Inflammatory macrophage treated with lipopolysaccharide for 4 hours (primary cell): ENCODE measurements around the gene CMTM6.
"Not testable (repeated sequence)": the region's sequence is repeated elsewhere in the genome, so short reads cannot be mapped to it uniquely, and the experiment has no call there.

Experiments
- DNase-seq: peaks from one replicate; pipeline ENCODE4 v3.0.0-alpha.2; 2020

Gene CMTM6

DNA sequence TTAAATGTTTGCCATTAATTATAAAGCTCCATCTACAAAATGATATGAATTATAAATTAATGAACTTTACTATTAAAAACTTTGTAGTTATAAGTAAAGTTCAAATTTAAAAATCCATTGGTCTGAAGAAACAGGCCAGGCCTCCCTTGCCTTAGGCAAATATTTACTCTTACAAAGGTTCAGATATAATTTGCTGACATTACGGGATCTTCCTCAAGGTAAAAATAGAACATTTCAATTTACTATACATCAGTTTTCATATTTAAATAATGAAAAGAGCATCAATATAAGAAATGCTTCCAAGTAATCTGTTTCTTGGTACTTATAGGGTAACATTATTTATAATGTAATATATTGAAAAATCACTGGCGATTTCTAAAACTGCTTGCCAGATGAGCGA, 3.7 kb downstream of the CMTM6 start:
- no peak for DNase-seq

DNA sequence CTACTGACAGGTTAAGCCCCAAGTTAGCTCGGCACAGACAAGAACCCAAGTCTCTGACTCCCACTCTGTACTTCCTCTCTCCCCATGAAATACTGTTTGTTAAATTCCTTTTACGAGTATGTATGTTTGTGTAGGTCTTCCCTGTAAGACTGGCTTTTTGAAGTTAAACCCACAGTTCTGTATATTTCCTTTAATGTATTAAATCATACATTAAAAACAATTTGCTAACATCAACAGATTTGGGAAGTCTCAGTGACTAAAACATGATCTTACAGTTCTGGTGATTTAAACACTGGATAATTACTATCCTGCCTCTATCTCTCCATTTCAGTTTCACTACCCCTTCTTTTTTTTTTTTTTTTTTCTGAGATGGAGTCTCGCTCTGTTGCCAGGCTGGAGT, 4.4 kb downstream of the CMTM6 start:
- DNase-seq: peak; percentile 76

DNA sequence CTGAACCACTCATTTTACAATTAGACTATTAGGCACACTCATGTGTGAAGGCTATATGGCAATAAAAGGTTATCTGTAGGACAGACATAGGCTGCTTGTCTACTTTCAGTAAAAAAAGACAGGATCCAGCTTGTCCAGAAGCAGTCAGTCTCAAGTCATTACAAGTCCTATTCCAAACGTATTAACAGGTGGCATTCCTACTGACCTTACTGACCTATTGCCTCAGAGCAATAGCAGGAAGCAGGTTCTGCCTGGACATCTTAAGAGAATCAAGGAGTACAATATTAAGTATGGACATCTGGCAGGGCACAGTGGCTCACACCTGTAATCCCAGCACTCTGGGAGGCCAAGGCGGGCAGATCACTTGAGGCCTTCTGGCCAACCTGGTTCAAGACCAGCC, 7.0 kb downstream of the CMTM6 start:
- no peak for DNase-seq

DNA sequence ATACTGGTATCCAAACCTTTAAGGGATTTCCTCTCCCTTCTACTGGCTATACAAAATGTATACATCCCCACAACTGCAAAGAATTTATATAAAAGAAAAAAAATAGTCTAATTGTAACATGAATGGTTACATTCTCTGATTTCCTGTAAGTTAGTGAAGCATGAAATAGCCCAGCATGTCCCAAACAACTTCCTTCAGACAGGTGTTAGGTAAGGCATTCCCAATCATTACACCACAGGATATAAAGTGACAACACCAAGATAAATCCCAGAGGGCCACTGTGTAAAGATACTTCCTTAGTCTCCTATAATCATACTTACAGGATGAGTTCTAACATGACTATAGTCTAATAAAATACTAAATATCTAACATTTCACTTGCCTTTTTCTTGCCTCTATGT, 7.6 kb downstream of the CMTM6 start:
- no peak for DNase-seq

DNA sequence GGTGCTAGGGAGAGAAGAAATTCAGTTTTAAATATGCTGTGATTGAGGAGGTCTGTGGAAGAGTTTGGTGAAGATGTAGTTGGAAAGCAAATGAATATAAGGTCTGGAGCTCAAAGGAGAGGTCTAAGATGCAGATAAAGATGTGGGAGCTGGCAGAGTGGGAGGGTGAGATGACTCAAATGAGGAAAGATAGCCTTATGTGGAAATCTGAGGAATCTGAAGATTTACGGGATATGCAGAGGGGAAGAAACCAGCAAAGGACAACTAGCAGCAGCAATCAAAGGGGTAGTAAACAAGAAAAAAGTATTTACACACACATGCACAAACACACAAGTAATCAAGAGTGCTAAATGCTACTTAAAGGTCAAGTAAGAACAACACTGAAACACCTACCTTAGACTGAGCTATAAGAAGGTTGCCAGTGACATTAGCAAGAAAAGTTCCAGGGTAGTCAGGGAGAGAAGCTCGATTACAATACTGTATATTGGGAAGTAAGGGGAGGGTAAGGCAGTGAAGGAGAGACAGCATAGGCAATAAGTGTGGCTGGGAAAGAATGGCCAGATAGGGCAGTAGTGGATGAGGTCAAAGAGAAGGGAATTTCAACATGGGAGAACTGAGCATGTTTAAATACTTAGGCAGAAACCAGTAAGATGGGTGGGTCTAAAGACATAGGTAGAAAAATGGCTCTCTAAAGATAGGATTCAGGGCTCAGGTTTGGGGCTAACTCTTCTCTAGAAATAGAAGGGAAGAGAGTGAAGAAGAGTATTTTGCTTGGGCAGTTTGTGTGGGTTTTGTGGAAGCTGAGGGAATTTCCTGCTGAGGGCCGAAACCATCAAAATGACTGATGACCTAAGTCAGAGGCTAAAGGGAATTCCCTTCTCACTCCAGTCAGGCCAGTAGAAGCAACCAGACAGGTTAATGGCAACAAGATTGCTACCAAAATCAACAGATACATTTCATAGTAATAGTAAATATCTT, 8.9 kb downstream of the CMTM6 start:
- DNase-seq: peak; percentile 90

DNA sequence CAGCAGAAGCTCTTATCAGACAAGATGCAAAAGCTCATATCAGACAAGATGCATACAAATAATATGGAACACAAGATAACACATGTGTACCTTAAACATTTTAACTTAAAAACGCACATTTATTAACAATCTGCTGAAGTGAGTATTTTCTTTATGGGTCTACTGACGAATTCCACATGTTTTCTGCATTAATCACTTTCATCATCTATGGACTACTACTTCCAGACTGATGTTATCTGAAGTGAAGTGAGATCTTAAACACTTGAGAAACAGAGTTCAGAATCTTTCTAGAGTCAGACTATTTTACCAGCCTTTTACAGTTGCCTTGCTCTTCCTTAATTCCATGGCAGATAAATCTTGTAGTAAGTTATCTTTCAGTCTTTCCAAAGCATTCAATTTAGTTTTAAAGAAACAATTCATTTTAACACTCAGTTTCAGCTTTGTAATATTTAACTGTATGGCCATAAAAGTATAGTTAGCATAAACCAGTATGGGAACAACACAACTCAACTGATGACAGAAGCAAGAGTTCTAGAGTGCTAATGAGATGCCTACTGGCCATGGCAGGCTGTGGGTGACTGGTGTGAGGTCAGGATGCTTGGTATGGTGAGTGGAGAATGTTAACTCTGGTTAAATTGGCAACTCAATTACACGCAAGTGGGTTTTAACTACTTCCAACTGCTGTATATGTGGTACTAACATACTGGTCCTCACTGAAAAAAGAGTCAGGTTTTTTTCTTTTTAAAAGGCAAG, 9.8 kb downstream of the CMTM6 start:
- no peak for DNase-seq

DNA sequence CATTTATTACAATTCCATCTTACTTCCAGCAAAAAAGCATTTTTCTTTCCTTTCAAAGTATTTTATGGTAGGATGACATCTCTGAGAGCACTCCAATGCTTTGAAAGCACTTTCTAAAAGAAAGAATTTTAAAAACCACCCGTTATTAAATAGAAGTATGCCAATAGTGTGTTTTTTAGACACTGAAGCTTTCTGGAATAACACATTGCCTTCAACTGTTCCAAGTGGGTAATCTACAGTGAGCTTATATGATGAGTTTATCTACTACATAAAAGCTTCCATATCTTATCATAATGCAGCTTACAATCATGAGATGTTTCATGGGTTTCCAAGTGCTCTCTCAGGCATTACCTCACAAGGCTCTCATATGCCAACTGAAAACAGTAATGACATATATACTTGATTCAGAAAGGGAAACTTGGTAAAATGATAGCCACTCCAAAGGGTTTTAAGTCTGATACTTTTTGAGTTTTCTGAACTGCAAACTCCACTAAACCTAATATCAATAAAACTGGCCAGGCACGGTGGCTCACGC, 14.1 kb downstream of the CMTM6 start:
- DNase-seq: no peak

DNA sequence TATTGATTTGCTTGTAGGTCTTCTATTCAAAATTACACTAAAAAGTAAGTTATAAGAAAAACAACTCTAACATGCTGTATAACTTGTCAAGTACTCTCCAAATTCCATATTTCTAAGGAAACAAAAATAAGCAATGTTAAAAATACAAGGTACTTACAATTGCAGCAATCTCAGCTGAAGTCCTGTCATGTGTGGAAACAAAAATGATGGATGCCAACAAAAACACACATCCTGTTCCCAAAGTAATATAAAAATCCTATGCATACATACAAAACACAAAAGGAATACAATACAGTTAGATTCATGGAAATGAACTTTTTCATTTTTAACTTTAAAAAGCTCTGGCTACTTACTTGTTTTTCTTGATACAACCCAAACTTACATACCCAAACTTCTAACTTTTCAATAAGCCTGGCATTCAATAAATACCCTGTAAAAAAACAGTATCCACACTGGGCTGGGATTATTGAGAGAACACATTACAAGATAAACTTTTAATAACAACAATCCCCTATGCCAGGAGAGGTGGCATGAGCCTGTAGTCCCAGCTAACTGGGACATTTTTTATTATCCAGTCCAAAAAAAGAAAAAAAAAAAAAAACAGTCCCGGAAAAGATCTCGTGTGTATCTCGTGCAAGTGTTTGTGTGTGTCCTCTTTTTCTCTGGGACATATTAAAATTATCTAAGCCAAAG, 14.7 kb downstream of the CMTM6 start:
- no peak for DNase-seq

DNA sequence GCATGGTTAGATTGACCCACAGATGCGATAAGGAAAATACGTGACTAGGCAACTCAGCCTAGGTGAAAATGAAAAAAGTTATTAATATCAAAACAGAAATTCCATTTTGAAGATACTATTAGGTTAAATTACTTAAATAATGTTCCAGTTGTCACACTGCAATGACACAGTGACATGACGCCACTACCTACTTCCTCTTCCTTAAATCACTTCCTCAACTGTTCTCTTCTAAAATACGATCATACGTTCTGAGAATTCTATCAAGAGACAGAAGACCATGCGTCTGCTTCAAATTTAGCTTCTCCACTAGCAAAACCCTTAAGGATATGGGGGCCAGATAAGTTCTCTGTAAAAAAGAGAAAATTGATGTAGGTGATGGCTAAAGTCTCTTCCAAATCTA, 18.2 kb downstream of the CMTM6 start:
- peak; percentile 95 for DNase-seq

DNA sequence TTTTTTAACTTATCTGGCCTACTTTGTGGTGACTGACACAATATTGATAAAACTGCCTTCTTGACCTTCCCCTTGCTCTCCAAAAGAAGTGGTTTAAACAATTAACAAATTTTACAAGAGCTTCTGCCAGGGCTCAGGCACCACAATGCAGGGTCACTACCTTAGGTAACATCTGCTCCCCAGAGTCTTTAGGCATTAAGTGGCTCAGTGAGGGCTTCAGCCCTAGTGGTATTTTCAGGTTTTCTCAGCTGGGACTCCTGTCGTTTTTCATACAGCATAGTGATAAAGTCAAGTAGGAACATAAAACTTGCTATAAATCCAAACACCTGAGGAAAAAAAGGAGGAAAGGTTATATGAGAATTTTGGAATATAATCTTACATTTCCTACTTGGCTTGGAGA, 18.9 kb downstream of the CMTM6 start:
- DNase-seq: no peak

DNA sequence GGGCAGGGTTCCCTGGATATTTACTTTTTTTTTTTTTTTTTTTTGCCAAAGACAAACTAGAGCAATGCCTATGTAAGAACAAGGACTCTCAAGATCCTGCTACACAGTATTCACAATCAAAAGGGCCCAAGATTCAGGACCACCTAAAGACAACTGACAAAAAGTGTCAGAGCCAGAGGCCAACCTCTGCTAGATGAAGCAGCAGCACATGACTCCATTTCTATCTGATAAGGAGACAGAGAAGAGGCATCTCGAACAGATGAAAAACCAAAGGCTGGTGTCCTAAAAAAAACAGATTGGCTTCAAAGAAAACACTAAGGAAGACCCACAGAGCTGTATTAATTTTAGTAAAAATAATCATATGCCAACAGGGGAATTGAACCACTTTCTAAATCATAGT, 20.0 kb downstream of the CMTM6 start:
- no peak for DNase-seq

DNA sequence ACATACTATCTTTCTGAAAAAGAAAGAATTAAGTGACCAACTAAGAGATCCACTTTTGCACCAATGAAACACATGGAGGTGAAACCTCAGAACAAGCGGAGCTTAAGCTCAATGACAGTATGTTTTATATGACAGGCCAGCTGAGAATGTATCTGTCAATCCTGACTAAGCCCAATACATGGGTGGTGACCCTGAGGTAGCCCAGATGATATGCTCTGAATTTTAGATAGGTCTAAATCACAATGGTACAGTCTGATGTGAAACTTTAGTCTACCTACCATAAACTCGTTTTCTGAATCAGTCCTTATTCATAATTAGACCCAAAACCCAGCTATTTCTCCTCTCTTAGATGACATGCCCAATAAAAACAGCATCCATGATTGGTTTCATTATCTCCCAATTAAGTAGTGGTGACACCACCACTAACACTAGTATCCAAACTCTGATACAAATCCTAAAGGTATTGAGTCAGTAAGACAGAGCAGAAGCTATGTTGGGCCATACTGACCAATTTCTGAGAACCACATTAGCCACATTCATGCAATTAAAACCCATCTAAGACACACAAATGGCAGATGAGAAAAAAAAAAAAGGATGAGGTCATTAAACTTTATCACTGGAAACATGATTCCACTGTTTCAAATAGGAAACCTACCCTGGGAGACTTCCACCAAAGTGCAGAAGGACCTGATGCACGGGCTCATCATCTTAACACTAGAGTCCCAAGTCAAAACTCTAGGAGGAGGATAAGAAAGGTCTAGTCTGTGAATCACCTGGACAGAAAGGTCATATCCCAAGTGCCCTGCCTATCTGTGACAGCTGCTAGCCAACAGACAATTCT, 20.6 kb downstream of the CMTM6 start:
- peak; percentile 32 for DNase-seq

DNA sequence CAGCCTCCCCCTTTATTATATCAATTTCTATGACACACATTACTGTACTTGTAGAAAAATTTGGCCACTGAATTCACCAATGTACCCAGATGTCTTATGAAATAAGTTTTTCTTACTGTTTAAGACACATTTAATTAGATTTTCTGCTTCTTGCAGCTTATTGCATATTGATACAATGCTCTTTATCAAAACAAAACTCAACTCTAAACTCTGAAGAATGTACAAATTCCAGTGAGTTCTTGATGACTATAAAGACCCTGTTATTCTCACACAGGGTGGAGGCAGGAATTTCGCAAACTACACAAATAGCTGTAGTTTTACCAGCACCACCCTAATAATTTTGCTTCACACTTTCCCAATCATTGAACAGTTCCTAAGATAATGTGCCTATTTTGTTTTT, 22.0 kb downstream of the CMTM6 start:
- no peak for DNase-seq

DNA sequence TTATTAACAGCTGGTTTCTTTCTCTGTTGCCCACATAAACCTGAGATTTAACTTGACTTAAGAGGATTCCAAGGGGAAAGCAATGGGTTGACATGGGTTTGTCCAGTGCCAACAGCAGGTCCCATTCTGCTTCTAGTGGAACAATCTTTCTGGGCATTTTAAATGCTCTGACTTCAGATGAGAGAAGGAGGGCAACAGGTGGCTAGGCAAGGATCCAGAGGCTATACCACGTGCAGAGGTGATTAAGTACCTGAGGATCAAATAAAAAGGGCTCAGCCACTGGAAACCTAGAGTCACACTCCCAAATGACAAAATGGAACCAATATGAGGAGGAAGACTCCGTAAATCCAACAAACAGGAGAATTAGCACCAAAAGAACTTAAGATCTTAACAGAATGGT, 28.5 kb downstream of the CMTM6 start:
- no peak for DNase-seq

DNA sequence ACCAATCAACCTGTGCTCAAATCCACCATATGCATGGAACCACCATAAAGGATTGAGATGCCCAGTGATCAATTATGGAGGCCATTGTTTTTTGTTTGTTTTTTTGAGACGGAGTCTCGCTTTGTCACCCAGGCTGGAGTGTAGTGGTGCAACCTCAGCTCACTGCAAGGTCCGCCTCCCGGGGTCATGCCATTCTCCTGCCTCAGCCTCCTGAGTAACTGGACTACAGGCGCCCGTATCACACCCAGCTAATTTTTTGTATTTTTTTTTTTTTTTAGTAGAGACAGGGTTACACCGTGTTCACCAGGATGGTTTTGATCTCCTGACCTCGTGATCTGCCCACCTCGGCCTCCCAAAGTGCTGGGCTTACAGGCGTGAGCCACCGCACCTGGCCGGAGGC, 30.5 kb downstream of the CMTM6 start:
- not testable (repeated sequence) for DNase-seq

DNA sequence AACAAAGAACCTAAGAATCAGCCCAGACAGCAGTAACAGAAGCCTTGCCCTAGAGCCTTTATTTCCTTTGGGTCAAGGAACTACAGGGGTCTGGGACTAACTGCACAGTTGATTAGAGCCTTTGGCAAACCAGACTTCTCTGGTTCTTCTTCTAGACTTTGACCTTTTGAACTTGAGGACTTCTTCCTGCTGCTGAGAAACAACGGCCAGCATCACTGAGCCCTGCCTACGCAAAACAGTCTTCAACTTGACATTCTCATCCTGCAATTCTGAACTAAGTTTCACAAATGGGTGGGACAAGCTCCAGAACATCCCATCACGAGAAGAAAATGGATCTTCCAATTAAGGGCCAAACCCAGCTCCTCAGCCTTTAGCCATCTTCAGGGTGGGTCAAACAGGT, 31.4 kb downstream of the CMTM6 start:
- DNase-seq: peak; percentile 74

DNA sequence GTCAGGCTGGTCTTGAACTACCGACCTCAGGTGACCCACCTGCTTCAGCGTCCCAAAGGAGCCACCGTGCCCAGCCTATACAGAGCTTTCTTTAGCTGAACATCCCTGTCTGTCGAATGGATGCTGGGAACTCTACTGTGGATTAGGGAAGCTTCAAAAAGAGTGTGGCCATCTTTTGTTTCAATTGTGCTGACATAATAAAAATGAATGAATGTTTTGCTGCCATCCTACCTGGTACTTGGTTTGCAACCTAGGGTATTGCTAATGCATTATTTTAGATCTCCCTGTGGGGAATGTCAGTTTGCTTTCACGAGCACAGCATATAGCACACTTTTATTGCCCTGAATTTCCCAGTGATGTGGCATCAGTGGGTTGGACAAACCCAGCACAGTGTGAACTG, 32.3 kb downstream of the CMTM6 start:
- DNase-seq: no peak

DNA sequence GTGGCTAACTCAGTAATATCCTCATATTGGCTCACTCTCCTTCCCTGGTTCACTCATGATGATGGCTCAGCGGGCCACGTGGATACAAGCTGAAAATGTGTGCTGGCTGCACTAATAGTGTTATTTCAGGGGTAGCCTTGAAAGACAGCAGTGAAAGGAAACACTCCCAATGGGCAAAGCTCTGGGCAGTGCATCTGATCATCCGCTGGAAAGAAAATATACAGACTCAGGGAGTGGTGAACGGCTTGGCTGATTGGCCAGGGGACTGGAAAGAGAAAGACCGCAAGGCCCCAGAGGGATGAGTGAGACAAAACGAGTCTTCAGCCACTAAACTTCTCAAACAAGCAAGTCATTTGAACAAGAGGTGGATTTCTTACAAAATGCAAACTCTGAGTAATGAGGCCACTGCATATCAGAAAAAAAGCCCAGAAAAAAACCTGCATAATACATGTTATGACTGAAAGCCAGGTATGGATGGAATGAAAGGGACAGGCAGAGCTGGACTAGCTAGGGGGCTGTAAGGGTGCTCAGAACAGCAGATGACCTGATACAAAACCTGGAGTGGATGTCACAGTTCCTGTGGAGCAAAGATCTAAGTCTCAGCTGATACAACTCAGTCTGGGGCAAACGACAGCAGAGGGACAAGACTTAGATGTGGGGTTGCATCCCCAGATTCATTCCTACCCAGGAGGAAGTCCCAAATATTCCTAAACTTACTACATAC, 33.3 kb downstream of the CMTM6 start:
- DNase-seq: no peak

DNA sequence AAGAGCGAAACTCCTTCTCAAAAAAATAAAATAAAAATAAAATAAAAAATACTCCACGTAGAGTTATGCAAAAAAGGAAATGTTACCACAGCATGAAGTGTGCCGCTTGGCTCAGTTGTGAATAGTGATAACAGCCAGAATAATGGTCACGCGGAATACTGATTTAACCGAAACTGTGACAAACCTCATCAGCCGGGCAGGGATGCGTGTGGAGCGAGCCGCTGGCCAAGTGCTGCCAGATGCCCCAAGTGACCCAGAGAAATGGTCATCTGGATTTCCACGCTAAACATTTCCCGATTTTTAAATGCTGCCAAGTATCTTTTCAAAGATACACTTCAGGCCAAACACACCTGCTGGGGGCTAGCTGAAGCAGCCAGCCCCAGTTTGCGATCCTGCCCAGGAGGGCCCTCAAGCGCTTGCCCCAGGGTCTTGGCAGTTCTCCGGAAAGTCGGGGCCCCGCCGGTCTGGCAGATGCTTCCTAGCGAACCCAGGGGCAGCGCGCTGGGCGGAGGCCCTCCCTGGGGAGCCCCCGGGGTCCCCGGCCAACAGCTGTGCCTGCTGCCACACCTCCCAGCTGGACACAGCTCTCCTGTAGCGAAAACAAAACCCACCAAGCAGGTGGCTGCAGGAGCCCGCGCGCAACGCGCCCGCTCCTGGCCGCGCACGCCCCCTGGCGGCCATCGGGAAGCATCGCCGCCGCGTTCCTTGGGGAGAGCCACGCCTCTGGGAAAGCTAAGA, 35.1 kb downstream of the CMTM6 start:
- peak; percentile 52 for DNase-seq

DNA sequence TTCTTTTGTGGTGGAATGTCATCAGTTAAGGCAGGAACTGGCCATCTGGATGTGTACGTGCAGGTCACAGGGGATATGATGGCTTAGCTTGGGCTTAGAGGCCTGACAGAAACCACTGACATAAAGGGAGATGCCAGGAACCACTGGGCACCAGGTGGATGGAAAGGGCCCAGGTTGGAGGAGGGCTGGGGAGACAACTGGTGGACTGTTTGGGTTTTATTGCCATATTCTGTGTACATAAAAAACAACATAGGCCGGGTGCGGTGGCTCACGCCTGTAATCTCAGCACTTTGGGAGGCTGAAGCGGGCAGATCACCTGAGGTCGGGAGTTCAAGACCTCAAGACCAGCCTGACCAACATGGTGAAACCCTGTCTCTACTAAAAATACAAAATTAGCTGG, 35.8 kb downstream of the CMTM6 start:
- DNase-seq: not testable (repeated sequence)

DNA sequence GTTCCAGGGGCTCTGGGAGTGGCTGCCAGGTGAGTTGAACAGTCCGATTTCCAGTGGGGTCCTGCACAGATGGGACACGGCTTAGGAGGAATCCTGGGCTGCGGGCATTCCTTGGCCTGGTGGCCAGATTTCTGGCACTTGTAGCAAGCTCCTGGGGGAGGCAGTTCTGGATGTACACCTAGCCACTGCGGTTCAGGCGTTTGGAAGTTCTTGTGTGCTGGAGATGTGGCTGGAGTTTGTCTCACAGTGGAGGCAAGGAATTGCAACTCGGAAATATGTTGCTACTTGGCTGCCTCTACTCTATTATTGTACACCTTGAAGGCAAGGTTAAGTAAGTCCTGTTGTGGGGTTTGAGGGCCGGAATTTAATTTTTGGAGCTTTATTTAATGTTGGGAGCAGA, 37.9 kb downstream of the CMTM6 start:
- not testable (repeated sequence) for DNase-seq
